ENCODE results near the gene TRAF3.
"Not testable (repeated sequence)": the region's sequence is repeated elsewhere in the genome, so short reads cannot be mapped to it uniquely, and the experiment has no call there.

Gene TRAF3

DNA sequence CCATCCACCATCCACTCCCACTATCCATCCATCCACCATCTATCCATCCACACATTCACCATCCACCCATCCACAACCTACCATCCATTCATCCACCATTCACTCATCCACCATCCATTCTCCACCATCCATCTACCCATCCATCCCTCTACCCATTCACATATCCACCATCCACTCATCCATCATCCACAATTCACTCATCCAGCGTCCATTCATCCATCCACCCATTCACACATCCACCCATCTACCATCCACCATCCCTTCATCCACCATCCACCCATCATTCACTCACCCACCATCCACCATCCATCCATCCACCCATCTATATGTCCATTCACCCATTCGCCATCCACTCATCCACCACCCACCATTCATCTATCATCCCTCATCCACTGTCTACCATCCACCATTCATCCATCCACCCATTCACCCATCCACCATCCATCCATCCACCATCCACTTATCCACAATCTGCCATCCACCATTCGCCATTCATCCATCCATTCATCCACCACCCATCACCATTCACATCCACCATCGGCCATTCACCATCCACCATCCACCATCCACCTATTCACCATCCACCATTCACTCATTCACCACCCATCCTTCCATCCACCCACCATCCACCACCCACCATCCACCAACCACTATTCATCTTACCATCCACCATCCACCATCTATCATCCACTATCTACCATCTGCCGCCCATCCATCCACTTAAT lies 143.2 kb downstream of the TRAF3 start:
- no peak overlapping the region for H3K27ac ChIP-seq (ENCODE audit: low read depth, low read length)
- H3K9ac ChIP-seq (ENCODE audit: low read depth in 1 of 2, low read length in 2 of 2) = no peak overlapping the region
- H3K9me3 ChIP-seq (ENCODE audit: control insufficient read depth in 1 of 2, low read length in 2 of 2) = no peaks in the 10 kb centered on the region
- H3K4me3 ChIP-seq (ENCODE audit: low read depth in 1 of 2, low read length in 2 of 2) = no peak overlapping the region
- H3K36me3 ChIP-seq (ENCODE audit: control insufficient read depth in 1 of 2, insufficient read depth in 2 of 2, low read length in 2 of 2) = no peaks in the 10 kb centered on the region
- H3K4me1 ChIP-seq (ENCODE audit: control insufficient read depth in 1 of 2, insufficient read depth in 2 of 2, low read length in 2 of 2) = peaks cover 3 to 27% of the 10 kb centered on the region in 2 donors
- H3K27me3 ChIP-seq (ENCODE audit: control insufficient read depth in 1 of 2, insufficient read depth in 2 of 2, low read length in 2 of 2) = peaks cover 0 to 12% of the 10 kb centered on the region in 2 donors

- Histone ChIP-seq H3K9ac (ENCODE audit: low read depth in 1 of 2, low read length in 2 of 2) (no peak overlapping the region), H3K9me3 (ENCODE audit: control insufficient read depth in 1 of 2, low read length in 2 of 2) (no peaks in the 10 kb centered on the region), H3K4me1 (ENCODE audit: control insufficient read depth in 1 of 2, insufficient read depth in 2 of 2, low read length in 2 of 2) (peaks cover 3 to 27% of the 10 kb centered on the region in 2 donors), H3K27me3 (ENCODE audit: control insufficient read depth in 1 of 2, insufficient read depth in 2 of 2, low read length in 2 of 2) (peaks cover 0 to 12% of the 10 kb centered on the region in 2 donors), H3K27ac (ENCODE audit: low read depth, low read length) (no peak overlapping the region), H3K4me3 (ENCODE audit: low read depth in 1 of 2, low read length in 2 of 2) (no peak overlapping the region), H3K36me3 (ENCODE audit: control insufficient read depth in 1 of 2, insufficient read depth in 2 of 2, low read length in 2 of 2) (no peaks in the 10 kb centered on the region)
Measured at GRCh38 chr14:102920998-102921304, 143.7 kb downstream of the TRAF3 start.

GRCh38 chr14:102922490-102923200 lies 145.4 kb downstream of the TRAF3 start, which contains the start of gene AMN:
TSS of gene AMN (plus strand) at chr14:102922663. CDS start at chr14:102922689, 26 bp downstream.
- Histone ChIP-seq H3K27me3 (ENCODE audit: control insufficient read depth in 1 of 2, insufficient read depth in 2 of 2, low read length in 2 of 2) (peaks cover 0 to 12% of the 10 kb centered on the region in 2 donors), H3K27ac (ENCODE audit: low read depth, low read length) (peak within 1 kb of the TSS; percentile 65), H3K9ac (ENCODE audit: low read depth in 1 of 2, low read length in 2 of 2) (peak within 1 kb of the TSS; percentile 84 to 86), H3K36me3 (ENCODE audit: control insufficient read depth in 1 of 2, insufficient read depth in 2 of 2, low read length in 2 of 2) (no peaks in the 10 kb centered on the region), H3K4me1 (ENCODE audit: control insufficient read depth in 1 of 2, insufficient read depth in 2 of 2, low read length in 2 of 2) (peaks cover 3 to 30% of the 10 kb centered on the region in 2 donors), H3K9me3 (ENCODE audit: control insufficient read depth in 1 of 2, low read length in 2 of 2) (no peaks in the 10 kb centered on the region), H3K4me3 (ENCODE audit: low read depth in 1 of 2, low read length in 2 of 2) (peak within 1 kb of the TSS; percentile 79 to 84)

- Histone ChIP-seq H3K4me3 (ENCODE audit: low read depth in 1 of 2, low read length in 2 of 2) (peak overlapping the region; percentile 79 to 84), H3K9me3 (ENCODE audit: control insufficient read depth in 1 of 2, low read length in 2 of 2) (no peaks in the 10 kb centered on the region), H3K9ac (ENCODE audit: low read depth in 1 of 2, low read length in 2 of 2) (peak overlapping the region; percentile 84 to 86), H3K36me3 (ENCODE audit: control insufficient read depth in 1 of 2, insufficient read depth in 2 of 2, low read length in 2 of 2) (no peaks in the 10 kb centered on the region), H3K27ac (ENCODE audit: low read depth, low read length) (peak overlapping the region; percentile 60), H3K27me3 (ENCODE audit: control insufficient read depth in 1 of 2, insufficient read depth in 2 of 2, low read length in 2 of 2) (peaks cover 0 to 12% of the 10 kb centered on the region in 2 donors), H3K4me1 (ENCODE audit: control insufficient read depth in 1 of 2, insufficient read depth in 2 of 2, low read length in 2 of 2) (peaks cover 3 to 30% of the 10 kb centered on the region in 2 donors)
Measured at GRCh38 chr14:102923201-102923924, 146.1 kb downstream of the TRAF3 start.

DNA sequence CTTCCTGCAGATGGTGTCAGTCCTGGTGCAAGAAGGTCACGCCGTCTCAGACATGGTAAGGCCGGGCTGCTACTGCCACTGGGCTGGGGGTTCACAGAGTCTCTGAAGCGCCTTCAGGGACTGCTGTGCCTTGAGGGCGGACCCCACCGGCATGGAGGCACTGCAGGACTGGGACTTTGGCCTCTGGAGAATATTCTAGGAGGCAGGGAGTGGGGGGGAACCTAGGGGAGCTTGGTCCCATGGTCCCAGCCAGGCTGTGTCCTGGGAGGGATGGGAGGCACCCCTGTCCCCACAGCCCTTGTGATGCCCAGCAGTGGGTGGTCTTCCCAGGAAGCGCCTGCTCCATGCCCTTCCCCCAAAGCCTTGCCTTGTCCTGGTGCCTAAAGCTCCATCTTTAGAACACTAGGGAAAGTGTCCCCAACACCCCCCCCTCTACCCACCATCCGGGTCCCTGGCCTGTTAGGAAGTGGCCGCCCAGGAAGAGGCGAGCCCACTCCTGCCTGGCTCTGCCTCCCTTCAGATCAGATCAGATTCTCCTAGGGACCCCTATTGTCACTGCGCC lies 146.8 kb downstream of the TRAF3 start:
- Histone ChIP-seq H3K36me3 (ENCODE audit: control insufficient read depth in 1 of 2, insufficient read depth in 2 of 2, low read length in 2 of 2) (no peaks in the 10 kb centered on the region), H3K9me3 (ENCODE audit: control insufficient read depth in 1 of 2, low read length in 2 of 2) (no peaks in the 10 kb centered on the region), H3K9ac (ENCODE audit: low read depth in 1 of 2, low read length in 2 of 2) (peak overlapping the region; percentile 84 to 86), H3K27me3 (ENCODE audit: control insufficient read depth in 1 of 2, insufficient read depth in 2 of 2, low read length in 2 of 2) (peaks cover 0 to 12% of the 10 kb centered on the region in 2 donors), H3K4me1 (ENCODE audit: control insufficient read depth in 1 of 2, insufficient read depth in 2 of 2, low read length in 2 of 2) (peaks cover 3 to 36% of the 10 kb centered on the region in 2 donors), H3K4me3 (ENCODE audit: low read depth in 1 of 2, low read length in 2 of 2) (peak overlapping the region; percentile 79 to 84), H3K27ac (ENCODE audit: low read depth, low read length) (peak overlapping the region; percentile 10)

DNA sequence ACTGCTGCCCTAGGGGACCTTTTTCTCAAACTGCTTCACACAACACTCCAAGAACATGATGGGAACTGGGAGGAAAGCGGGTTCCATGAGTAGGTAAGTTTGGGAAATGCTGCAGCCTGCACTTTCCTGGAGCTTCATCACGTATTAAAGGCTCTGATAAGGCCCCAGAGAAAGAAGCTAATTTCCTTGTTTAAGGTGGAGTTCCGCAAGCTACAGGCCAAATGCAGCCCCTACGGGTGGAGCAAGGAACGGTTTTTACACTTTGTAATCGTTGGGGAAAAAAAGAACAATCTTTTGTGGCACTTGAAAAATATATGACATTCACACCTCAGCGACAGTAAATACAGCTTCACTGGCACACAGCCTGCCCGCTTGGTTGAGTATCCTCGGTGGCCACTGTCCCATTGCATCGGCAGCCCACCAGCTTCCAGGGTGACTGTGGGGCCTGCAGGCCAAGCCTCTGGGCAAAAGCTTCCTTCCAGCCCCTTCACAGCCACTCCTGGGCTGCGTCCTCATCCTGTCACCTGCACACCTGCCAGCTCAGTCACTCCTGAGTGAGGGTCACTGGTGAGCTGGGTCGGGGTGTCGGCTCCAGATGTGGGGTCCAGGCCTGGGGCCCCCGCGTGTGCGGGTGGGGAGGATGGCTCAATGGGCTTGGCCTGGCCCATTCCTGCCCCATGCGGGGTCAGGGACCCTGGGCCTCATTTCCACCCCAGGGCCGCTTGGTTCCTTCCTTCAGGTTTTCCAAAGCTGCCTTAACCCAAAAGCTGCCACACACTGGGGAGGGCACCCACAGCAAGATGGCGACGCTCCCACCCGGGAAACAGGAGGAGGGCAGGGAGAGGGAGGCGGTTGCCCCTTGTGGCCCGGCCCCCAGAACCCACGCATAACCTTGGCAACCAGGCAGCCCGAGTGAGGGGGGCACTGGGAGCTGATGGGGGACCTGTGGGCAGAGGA lies 147.7 kb downstream of the TRAF3 start:
- Histone ChIP-seq H3K27ac (ENCODE audit: low read depth, low read length) (no peak overlapping the region), H3K4me3 (ENCODE audit: low read depth in 1 of 2, low read length in 2 of 2) (peak overlapping the region; percentile 79 to 84), H3K27me3 (ENCODE audit: control insufficient read depth in 1 of 2, insufficient read depth in 2 of 2, low read length in 2 of 2) (peaks cover 0 to 12% of the 10 kb centered on the region in 2 donors), H3K4me1 (ENCODE audit: control insufficient read depth in 1 of 2, insufficient read depth in 2 of 2, low read length in 2 of 2) (peaks cover 3 to 43% of the 10 kb centered on the region in 2 donors), H3K9ac (ENCODE audit: low read depth in 1 of 2, low read length in 2 of 2) (peak overlapping the region; percentile 84 to 86), H3K36me3 (ENCODE audit: control insufficient read depth in 1 of 2, insufficient read depth in 2 of 2, low read length in 2 of 2) (no peaks in the 10 kb centered on the region), H3K9me3 (ENCODE audit: control insufficient read depth in 1 of 2, low read length in 2 of 2) (no peaks in the 10 kb centered on the region)

DNA sequence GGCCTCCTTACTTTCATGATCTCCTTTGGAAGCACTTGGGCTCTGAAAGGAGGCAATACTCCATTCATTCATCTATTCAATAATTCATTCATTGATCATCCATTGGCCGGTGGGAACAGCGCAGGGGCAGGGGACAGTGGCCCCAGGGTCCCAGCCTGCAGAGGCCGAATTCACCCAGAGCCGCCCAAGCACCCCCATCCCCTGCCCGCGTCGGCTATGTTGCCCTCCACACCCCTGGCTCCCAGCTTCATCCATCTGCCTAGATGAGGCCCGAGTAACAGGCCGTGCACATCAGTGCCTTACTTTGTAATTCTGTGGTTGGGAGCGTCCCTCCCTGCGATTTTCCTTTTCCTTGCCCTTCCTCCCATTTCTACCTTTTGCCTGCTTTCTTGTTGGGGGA lies 148.4 kb downstream of the TRAF3 start:
- no peaks in the 10 kb centered on the region for H3K36me3 ChIP-seq (ENCODE audit: control insufficient read depth in 1 of 2, insufficient read depth in 2 of 2, low read length in 2 of 2)
- peaks cover 0 to 12% of the 10 kb centered on the region in 2 donors for H3K27me3 ChIP-seq (ENCODE audit: control insufficient read depth in 1 of 2, insufficient read depth in 2 of 2, low read length in 2 of 2)
- H3K4me3 ChIP-seq (ENCODE audit: low read depth in 1 of 2, low read length in 2 of 2) = no peak overlapping the region
- no peaks in the 10 kb centered on the region for H3K9me3 ChIP-seq (ENCODE audit: control insufficient read depth in 1 of 2, low read length in 2 of 2)
- no peak overlapping the region for H3K9ac ChIP-seq (ENCODE audit: low read depth in 1 of 2, low read length in 2 of 2)
- no peak overlapping the region for H3K27ac ChIP-seq (ENCODE audit: low read depth, low read length)
- peaks cover 3 to 43% of the 10 kb centered on the region in 2 donors for H3K4me1 ChIP-seq (ENCODE audit: control insufficient read depth in 1 of 2, insufficient read depth in 2 of 2, low read length in 2 of 2)

- Histone ChIP-seq H3K9me3 (ENCODE audit: control insufficient read depth in 1 of 2, low read length in 2 of 2) (no peaks in the 10 kb centered on the region), H3K4me3 (ENCODE audit: low read depth in 1 of 2, low read length in 2 of 2) (no peak overlapping the region), H3K36me3 (ENCODE audit: control insufficient read depth in 1 of 2, insufficient read depth in 2 of 2, low read length in 2 of 2) (no peaks in the 10 kb centered on the region), H3K4me1 (ENCODE audit: control insufficient read depth in 1 of 2, insufficient read depth in 2 of 2, low read length in 2 of 2) (peaks cover 5 to 43% of the 10 kb centered on the region in 2 donors), H3K9ac (ENCODE audit: low read depth in 1 of 2, low read length in 2 of 2) (no peak overlapping the region), H3K27ac (ENCODE audit: low read depth, low read length) (no peak overlapping the region), H3K27me3 (ENCODE audit: control insufficient read depth in 1 of 2, insufficient read depth in 2 of 2, low read length in 2 of 2) (peaks cover 0 to 12% of the 10 kb centered on the region in 2 donors)
Measured at GRCh38 chr14:102926104-102926503, 148.9 kb downstream of the TRAF3 start.

DNA sequence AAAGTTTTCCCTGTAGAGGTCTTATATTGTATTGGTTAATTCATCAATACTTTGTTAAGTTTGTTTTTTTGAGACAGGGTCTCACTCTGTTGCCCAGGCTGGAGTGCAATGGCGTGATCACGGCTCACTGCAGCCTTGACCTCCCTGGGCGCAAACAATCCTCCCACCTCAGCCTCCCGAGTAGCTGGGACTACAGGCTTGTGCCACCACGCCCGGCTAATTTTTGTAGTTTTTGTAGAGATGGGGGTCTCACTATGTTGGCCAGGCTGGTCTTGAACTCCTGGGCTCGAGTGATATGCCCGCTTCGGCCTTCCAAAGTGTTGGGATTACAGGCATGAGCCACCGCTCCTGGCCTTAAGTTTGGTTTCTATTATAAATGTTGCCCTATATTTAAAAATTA lies 149.6 kb downstream of the TRAF3 start:
- not testable (repeated sequence) for H3K36me3 ChIP-seq (ENCODE audit: control insufficient read depth in 1 of 2, insufficient read depth in 2 of 2, low read length in 2 of 2); H3K27ac ChIP-seq (ENCODE audit: low read depth, low read length); H3K9me3 ChIP-seq (ENCODE audit: control insufficient read depth in 1 of 2, low read length in 2 of 2); H3K4me3 ChIP-seq (ENCODE audit: low read depth in 1 of 2, low read length in 2 of 2); H3K9ac ChIP-seq (ENCODE audit: low read depth in 1 of 2, low read length in 2 of 2)
- H3K4me1 ChIP-seq (ENCODE audit: control insufficient read depth in 1 of 2, insufficient read depth in 2 of 2, low read length in 2 of 2) = peaks cover 9 to 43% of the 10 kb centered on the region in 2 donors
- peaks cover 0 to 12% of the 10 kb centered on the region in 2 donors for H3K27me3 ChIP-seq (ENCODE audit: control insufficient read depth in 1 of 2, insufficient read depth in 2 of 2, low read length in 2 of 2)

Measured in duodenal mucosa (tissue), 2 donors.